ENCODE results near the gene PRSS22. TPM values are rescaled to one million over a fixed set of nuclear protein-coding genes. Genes with fewer than 3 reads are reported as not detected.

The PRSS22 gene
- total and polyA plus RNA-seq, 3 donors from 2014 or later = 0.38 TPM; not detected in 2

DNA sequence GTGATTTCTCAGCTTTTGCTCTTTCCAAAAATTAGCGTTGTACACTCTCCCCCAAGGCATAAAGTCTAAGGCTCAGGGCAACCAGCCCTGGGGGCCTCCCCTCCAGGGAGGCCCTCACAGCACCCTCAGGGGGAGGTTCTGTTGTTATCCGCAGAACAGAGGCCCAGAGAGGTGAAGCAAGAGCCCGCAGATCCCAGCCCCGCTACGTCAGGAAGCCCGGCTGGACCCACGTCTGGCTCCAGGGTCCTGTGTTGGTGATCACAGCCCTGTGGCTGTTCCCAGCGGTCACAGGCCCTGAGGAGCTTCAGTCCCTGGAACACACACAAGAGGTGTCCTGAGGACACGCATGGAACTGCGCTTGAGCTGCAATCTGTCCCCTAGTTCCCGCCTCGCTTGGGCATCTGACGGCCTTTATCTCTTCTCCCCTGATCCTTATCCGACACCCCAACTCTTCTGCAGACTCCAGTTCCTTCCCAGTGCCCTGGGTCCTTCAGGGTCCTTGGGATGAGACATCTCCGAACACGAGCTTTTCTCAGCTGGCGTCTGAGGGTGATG, 29.0 kb downstream of the PRSS22 start:
- TF ChIP-seq, protein P1, sequence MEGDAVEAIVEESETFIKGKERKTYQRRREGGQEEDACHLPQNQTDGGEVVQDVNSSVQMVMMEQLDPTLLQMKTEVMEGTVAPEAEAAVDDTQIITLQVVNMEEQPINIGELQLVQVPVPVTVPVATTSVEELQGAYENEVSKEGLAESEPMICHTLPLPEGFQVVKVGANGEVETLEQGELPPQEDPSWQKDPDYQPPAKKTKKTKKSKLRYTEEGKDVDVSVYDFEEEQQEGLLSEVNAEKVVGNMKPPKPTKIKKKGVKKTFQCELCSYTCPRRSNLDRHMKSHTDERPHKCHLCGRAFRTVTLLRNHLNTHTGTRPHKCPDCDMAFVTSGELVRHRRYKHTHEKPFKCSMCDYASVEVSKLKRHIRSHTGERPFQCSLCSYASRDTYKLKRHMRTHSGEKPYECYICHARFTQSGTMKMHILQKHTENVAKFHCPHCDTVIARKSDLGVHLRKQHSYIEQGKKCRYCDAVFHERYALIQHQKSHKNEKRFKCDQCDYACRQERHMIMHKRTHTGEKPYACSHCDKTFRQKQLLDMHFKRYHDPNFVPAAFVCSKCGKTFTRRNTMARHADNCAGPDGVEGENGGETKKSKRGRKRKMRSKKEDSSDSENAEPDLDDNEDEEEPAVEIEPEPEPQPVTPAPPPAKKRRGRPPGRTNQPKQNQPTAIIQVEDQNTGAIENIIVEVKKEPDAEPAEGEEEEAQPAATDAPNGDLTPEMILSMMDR (IDR thresholded peaks at IDR 0.05) = no peak
- TF ChIP-seq POLR2A (IDR thresholded peaks at IDR 0.05) = no peak
- H3K9me3 ChIP-seq = no peaks in the 10 kb centered on the region
- H3K4me1 ChIP-seq = no peaks in the 10 kb centered on the region
- intact Hi-C loops (cut with DNase I; ENCODE audit: low total_unique reads) = no loop called here
- H3K4me3 ChIP-seq = no peak overlapping the region
- DNase-seq = no peak
- H3K36me3 ChIP-seq (ENCODE audit: low read depth, missing control alignments) = no peaks in the 10 kb centered on the region
- 80 to 87% methylated on average over 6 to 17 of the region's 17 CpGs for WGBS, 2 donors
- no peak overlapping the region for H3K27ac ChIP-seq
- H3K27me3 ChIP-seq = no peaks in the 10 kb centered on the region

DNA sequence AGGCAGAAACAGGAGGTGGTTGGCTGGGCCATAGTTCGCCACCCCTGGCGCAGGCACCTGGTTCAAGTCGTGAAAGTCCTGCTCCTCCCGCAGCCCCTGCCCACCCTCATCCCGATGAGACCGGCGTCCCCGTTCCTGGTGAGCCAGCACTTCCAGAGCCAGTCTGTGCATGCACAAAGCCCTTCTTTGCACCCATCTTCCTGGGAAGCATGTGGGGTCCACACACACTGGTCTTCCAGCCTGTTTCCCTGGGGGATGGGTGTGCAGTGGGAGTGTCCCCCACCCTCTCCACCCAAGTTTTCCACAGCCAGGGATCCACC, 29.5 kb downstream of the PRSS22 start:
- Histone ChIP-seq H3K27me3 (no peaks in the 10 kb centered on the region), H3K4me1 (no peaks in the 10 kb centered on the region), H3K4me3 (no peak overlapping the region), H3K9me3 (no peaks in the 10 kb centered on the region), H3K27ac (no peak overlapping the region), H3K36me3 (ENCODE audit: low read depth, missing control alignments) (no peaks in the 10 kb centered on the region)
- TF ChIP-seq, protein P1 (IDR thresholded peaks at IDR 0.05) = no peak
- TF ChIP-seq POLR2A (IDR thresholded peaks at IDR 0.05) = no peak
- DNase-seq = no peak
- intact Hi-C loops (cut with DNase I; ENCODE audit: low total_unique reads) = no loop called here
- WGBS, 2 donors = 82 to 97% methylated on average over 8 of the region's 8 CpGs

DNA sequence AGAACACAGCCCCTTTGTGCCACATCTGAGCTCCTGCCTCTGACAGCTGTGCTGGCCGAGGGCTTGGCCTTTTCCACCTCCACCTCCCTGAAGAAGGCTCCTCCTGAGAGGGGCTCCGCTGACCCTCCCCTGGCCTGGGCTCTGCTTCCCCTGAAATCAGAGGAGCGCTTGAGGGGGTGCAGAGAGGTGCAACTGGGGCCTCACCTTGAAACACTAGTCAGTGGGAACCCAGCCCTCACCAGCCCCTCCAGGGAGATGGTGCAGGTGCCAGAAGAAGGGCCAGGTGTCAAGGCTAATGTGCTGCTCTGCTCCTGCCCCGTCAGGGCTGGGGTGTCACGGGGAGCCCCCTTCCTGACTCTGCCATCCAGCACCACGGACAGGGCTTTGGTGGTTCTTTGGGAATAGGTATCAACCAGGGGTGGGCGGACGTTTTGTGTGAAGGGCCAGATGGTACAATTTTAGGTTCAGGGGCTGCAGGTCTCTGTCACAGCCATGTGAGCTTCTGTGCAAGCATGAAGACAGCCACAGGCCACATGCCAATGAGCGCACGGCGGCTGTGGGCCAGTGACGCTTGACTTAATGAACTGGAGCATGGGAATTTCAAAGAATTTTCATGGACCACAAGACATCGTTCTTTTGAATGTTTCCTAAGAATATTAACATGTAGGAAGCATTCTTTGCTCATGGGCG, 30.0 kb downstream of the PRSS22 start:
- H3K9me3 ChIP-seq = no peaks in the 10 kb centered on the region
- WGBS, 2 donors = 71 to 78% methylated on average over 11 to 14 of the region's 14 CpGs
- H3K4me1 ChIP-seq = no peaks in the 10 kb centered on the region
- no peaks in the 10 kb centered on the region for H3K27me3 ChIP-seq
- intact Hi-C loops (cut with DNase I; ENCODE audit: low total_unique reads) = no loop called here
- H3K27ac ChIP-seq = no peak overlapping the region
- H3K36me3 ChIP-seq (ENCODE audit: low read depth, missing control alignments) = no peaks in the 10 kb centered on the region
- H3K4me3 ChIP-seq = no peak overlapping the region
- no peak for DNase-seq
- TF ChIP-seq POLR2A (IDR thresholded peaks at IDR 0.05) = no peak
- TF ChIP-seq, protein P1 (IDR thresholded peaks at IDR 0.05) = no peak

DNA sequence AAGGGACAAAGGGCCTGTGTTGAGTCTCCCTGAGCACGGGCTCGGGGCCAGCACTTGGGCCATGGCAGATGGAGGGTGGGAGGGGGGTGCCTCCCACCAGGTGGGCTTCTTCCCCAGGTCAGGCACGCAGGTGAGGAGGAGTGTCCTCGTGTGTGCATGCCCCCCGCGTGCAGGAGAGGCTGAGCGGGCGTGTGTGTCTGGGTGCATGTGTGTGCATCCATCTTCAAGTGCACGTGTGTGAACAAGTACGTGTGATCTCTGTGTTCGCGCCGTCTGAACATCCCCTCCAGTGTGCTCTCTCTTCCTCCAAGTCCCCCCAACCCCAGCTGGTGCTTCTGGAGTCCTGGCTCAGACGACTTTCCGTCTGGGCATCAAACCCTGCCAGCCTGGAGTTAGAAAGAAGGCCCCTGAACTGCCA, 30.6 kb downstream of the PRSS22 start:
- H3K27ac ChIP-seq = no peak overlapping the region
- no peak for DNase-seq
- no peaks in the 10 kb centered on the region for H3K4me1 ChIP-seq
- no peaks in the 10 kb centered on the region for H3K27me3 ChIP-seq
- intact Hi-C loops (cut with DNase I; ENCODE audit: low total_unique reads) = no loop called here
- TF ChIP-seq, protein P1 (IDR thresholded peaks at IDR 0.05) = no peak
- H3K9me3 ChIP-seq = no peaks in the 10 kb centered on the region
- no peak overlapping the region for H3K4me3 ChIP-seq
- 82% methylated on average over 13 to 15 of the region's 15 CpGs for WGBS, 2 donors
- no peaks in the 10 kb centered on the region for H3K36me3 ChIP-seq (ENCODE audit: low read depth, missing control alignments)

Data from testis (tissue), 3 donors.